Esophagus muscularis mucosa (tissue), 4 donors: Measurements from ENCODE around the gene LCTL. TPM values are rescaled to one million over a fixed set of nuclear protein-coding genes. Genes with fewer than 3 reads are reported as not detected.

ENCODE experiments used
- DNase-seq: peaks from one replicate; pipeline ENCODE4 v3.0.0-alpha.2; 2017; ENCODE audit errors: extremely low spot score
- H3K27ac ChIP-seq, 4 donors: fragments of 200-600 bp; sonication (generic); replicated peaks in 1 of 4; 1 replicate in 3 of 4; 2 replicates in 1 of 4; pipeline ENCODE4 v1.5.1; 2016 to 2019; ENCODE audit warnings: mild to moderate bottlenecking in 1 of 4
- H3K27me3 ChIP-seq, 4 donors: fragments of 200-600 bp; sonication (generic); one replicate each; pipeline versions ENCODE4 v1.5.1 to v1.6.0; 2016 to 2019
- H3K36me3 ChIP-seq, 4 donors: fragments of 200-600 bp; sonication (generic); one replicate each; pipeline ENCODE4 v1.5.1; 2016 to 2019
- H3K4me1 ChIP-seq, 4 donors: fragments of 200-600 bp; sonication (generic); one replicate each; pipeline ENCODE4 v1.5.1; 2016 to 2019
- H3K4me3 ChIP-seq, 4 donors: fragments of 200-600 bp; sonication (generic); 1 replicate in 2 of 4; 2 replicates in 2 of 4; pipeline ENCODE4 v1.5.1; 2016 to 2019; ENCODE audit warnings: mild to moderate bottlenecking in 4 of 4, moderate library complexity in 1 of 4
- H3K9me3 ChIP-seq, 4 donors: fragments of 200-600 bp; sonication (generic); 1 replicate in 3 of 4; 2 replicates in 1 of 4; pipeline ENCODE4 v1.5.1; 2016 to 2019
- EP300 ChIP-seq: sonication (generic); formaldehyde crosslinking; IDR thresholded peaks from one replicate; pipeline ENCODE4 v1.6.1; 2017; ENCODE audit warnings: antibody characterized with exemption
- POLR2A ChIP-seq: fragments of 450-650 bp; IDR thresholded peaks from one replicate; pipeline ENCODE4 v1.6.1; 2017; ENCODE audit warnings: antibody characterized with exemption, moderate library complexity, mild to moderate bottlenecking, low read depth
- POLR2AphosphoS5 ChIP-seq, 2 donors: sonication (generic); formaldehyde crosslinking; IDR thresholded peaks; one replicate each; pipeline ENCODE4 v1.6.1; 2017; ENCODE audit warnings: antibody characterized with exemption in 2 of 2
- WGBS: methylation state at CpG from one replicate; pipeline ENCODE4 v1.1.5; 2018; 5-methylcytosine and 5-hydroxymethylcytosine counted together
- intact Hi-C: fragments of 100-400 bp; cut with DNase I; formaldehyde crosslinking; loops from one replicate; pipeline ENCODE4 v1.15.1; 2023
- total RNA-seq, 4 donors: library from RNA; depleted of rRNA; stranded (reverse); fragments of >200 nt; gene quantifications; one replicate each; pipeline versions ENCODE4 v1.1.0 to v1.2.1, GENCODE V29; 2016
- TF ChIP-seq, protein P1 (sequence below), 3 experiments: fragments of 200-600 bp in 2 of 3; fragments of 450-650 bp in 1 of 3; sonication (generic) in 2 of 3; IDR thresholded peaks; one replicate each; pipeline ENCODE4 v1.5.1; 2017 to 2019; ENCODE audit warnings: antibody characterized with exemption in 3 of 3, mild to moderate bottlenecking in 2 of 3, moderate library complexity in 1 of 3

LCTL gene
- total RNA-seq, 4 donors from 2014 or later, result not detected

DNA sequence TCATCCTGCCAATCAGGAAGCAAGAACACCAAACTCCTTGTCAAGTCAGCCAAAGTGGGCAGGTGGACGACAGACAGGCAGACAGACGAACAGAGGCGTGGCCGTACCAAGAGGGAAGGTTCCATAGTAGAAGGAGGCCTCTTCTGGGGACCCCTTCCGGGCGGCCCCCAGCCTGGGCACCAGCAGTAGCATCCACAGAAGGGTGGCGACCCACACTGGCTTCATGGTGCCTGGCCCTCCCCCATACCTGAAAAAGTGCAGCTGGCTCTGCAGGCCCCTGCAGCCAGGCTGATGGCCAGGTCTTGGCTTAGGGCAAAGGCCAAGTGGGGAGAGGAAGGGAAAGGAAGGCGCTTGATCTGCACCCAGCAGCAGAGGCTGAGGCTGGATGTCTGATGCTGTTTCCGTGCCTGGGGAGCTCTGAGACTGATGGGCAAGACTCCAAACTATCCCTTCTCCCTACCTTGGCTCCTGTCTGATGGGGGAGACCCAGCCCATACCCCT, 607 bp downstream of the LCTL start:
- Histone ChIP-seq H3K27ac (no peak overlapping the region), H3K9me3 (no peaks in the 10 kb centered on the region), H3K4me1 (peaks cover 5 to 9% (median 7%) of the 10 kb centered on the region in 4 donors), H3K36me3 (no peaks in the 10 kb centered on the region), H3K4me3 (no peak overlapping the region), H3K27me3 (no peaks in the 10 kb centered on the region)
- intact Hi-C loops, result no loop called here
- TF ChIP-seq, protein P1, sequence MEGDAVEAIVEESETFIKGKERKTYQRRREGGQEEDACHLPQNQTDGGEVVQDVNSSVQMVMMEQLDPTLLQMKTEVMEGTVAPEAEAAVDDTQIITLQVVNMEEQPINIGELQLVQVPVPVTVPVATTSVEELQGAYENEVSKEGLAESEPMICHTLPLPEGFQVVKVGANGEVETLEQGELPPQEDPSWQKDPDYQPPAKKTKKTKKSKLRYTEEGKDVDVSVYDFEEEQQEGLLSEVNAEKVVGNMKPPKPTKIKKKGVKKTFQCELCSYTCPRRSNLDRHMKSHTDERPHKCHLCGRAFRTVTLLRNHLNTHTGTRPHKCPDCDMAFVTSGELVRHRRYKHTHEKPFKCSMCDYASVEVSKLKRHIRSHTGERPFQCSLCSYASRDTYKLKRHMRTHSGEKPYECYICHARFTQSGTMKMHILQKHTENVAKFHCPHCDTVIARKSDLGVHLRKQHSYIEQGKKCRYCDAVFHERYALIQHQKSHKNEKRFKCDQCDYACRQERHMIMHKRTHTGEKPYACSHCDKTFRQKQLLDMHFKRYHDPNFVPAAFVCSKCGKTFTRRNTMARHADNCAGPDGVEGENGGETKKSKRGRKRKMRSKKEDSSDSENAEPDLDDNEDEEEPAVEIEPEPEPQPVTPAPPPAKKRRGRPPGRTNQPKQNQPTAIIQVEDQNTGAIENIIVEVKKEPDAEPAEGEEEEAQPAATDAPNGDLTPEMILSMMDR (IDR thresholded peaks at IDR 0.05), result no peak
- TF ChIP-seq POLR2A (no peak), POLR2AphosphoS5 (IDR thresholded peaks at IDR 0.05) (no peak), EP300 (no peak)
- WGBS, result 89% methylated on average over 9 of the region's 9 CpGs
- DNase-seq, result no peak

DNA sequence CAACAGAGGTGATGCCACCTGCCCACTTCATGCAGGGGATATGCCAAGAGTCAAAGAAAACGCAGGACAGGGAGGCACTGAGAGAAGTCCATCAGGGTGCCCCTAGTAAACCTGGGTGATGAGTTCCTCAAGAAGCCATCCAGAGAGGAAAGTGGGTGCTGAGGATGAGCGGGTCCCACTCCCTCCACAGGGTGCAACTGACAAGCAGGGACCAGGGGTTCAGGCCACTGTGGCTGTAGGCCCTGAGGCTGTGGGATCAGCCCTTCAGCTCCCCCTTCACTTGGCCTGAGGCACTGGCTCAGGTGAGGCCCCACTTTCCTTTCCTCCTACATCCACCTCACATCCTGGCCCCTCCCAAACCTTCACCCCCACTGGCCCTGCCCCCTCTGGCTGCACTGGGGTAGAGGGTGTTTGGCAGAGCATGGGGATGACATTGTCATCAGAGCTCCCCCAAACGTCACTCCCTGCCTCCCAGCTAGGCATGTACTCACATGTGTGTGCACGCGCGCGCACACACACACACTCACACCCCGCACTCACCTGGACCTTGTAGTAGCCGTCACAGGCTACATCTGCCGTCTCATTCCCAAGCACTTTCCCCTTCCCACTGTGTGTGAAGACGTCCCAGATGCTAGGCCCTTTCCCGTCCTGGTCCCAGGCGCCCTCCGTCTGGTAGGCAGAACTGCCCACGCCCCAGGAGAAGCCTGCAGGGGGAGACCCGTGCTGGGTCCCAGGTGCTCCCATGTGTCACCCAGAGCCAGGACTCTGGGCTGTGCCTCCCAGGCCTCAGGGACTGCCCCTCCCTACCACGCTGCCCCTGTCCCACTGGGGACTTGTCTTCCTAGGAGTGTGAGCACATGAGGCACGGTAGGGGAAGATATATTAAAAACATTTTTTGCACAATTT, 1.4 kb downstream of the LCTL start:
- DNase-seq, result no peak
- Histone ChIP-seq H3K27ac (no peak overlapping the region), H3K4me1 (peaks cover 5 to 9% (median 7%) of the 10 kb centered on the region in 4 donors), H3K27me3 (no peaks in the 10 kb centered on the region), H3K36me3 (no peaks in the 10 kb centered on the region), H3K9me3 (no peaks in the 10 kb centered on the region), H3K4me3 (no peak overlapping the region)
- 86% methylated on average over 18 of the region's 18 CpGs for WGBS
- TF ChIP-seq, protein P1 (IDR thresholded peaks at IDR 0.05), result no peak
- TF ChIP-seq POLR2A (no peak), EP300 (no peak), POLR2AphosphoS5 (IDR thresholded peaks at IDR 0.05) (no peak)
- intact Hi-C loops, result no loop called here

DNA sequence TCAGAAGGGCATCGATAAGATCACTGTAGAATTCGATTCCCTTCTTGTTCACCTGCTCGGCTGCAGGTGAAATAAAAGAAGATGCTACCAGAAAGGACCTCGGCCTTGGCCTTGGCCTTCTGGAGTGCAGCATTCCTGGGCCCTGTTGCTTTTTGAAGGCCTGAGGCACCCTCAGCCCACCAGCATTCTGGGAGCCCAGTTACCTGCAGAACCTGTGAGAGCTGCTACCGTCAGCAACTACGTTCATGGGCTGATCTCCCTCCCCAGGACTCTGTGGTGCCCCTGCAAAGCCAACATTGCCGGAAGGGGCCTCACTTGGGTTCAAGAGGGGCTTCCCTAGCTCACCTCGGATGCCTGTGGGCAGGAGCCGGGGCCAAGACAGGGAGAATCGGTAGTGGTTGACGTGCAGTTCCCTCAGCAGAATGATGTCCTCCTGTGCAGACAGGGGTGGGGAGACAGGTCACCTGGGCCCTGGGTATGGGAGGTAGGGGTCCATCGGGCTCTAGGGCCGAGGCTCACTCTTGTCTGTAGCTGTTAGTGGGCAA, 2.2 kb downstream of the LCTL start:
- Histone ChIP-seq H3K27me3 (no peaks in the 10 kb centered on the region), H3K4me3 (no peak overlapping the region), H3K27ac (no peak overlapping the region), H3K9me3 (no peaks in the 10 kb centered on the region), H3K36me3 (no peaks in the 10 kb centered on the region), H3K4me1 (peaks cover 5 to 9% (median 7%) of the 10 kb centered on the region in 4 donors)
- intact Hi-C loops, result no loop called here
- DNase-seq, result no peak
- TF ChIP-seq EP300 (no peak), POLR2AphosphoS5 (IDR thresholded peaks at IDR 0.05) (no peak), POLR2A (no peak)
- TF ChIP-seq, protein P1 (IDR thresholded peaks at IDR 0.05), result no peak
- WGBS, result 96% methylated on average over 11 of the region's 13 CpGs

DNA sequence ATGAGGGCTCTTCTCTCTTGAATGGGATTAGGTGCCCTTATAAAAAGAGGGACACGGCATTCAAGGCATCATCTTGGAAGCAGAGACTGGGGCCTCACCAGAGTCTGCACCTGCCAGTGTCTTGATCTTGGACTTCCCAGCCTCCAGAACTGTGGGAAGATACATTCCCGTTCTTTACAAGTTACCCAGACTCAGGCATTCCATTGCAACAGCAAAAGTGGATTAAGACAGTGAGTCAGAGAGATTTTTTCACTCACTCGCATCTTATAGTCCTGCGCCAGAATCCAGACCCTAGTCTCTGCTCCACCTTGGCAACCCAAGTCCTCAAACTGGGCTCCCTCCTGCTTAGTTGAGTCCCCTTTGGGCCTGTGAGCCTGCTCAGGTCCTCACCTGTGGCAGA, 2.7 kb downstream of the LCTL start:
- WGBS, result 92% methylated on average over 4 of the region's 4 CpGs
- H3K9me3 ChIP-seq, result no peaks in the 10 kb centered on the region
- peaks cover 5 to 9% (median 7%) of the 10 kb centered on the region in 4 donors for H3K4me1 ChIP-seq
- intact Hi-C loops, result no loop called here
- H3K27ac ChIP-seq, result no peak overlapping the region
- DNase-seq, result no peak
- no peaks in the 10 kb centered on the region for H3K27me3 ChIP-seq
- no peak for TF ChIP-seq POLR2A
- TF ChIP-seq, protein P1 (IDR thresholded peaks at IDR 0.05), result no peak
- no peak for TF ChIP-seq EP300
- TF ChIP-seq POLR2AphosphoS5 (IDR thresholded peaks at IDR 0.05), result no peak
- no peak overlapping the region for H3K4me3 ChIP-seq
- H3K36me3 ChIP-seq, result no peaks in the 10 kb centered on the region
